Fibroblast of the aortic adventitia (primary cell): ENCODE results near the gene COPG2. TPM values are rescaled to one million over a fixed set of nuclear protein-coding genes. Genes with fewer than 3 reads are reported as not detected.
A peak's percentile ranks its signal among the peaks of the same experiment; 100 is the strongest.

ENCODE experiments used
- DNase-seq: peaks from one replicate; pipeline ENCODE4 v3.0.0-alpha.2; 2010; ENCODE audit warnings: low read depth
- H3K4me3 ChIP-seq: 2 replicates; pipeline ENCODE4 v1.5.1; 2011; ENCODE audit warnings: low read depth, mild to moderate bottlenecking, control low read depth, low read length, moderate library complexity
- total RNA-seq: library from RNA; depleted of rRNA; stranded (reverse); fragments of >200 nt; gene quantifications from 2 replicates; pipeline ENCODE4 v1.2.3, GENCODE V29; 2012; ENCODE audit warnings: low replicate concordance
- TF ChIP-seq, protein P1 (sequence below): IDR thresholded peaks from 2 replicates; pipeline ENCODE4 v1.5.1; 2011; ENCODE audit warnings: mild to moderate bottlenecking, low read length, control low read depth, inconsistent platforms; ENCODE audit not compliant: insufficient read depth

COPG2 gene
- total RNA-seq, 1 donor = 43.7 TPM

DNA sequence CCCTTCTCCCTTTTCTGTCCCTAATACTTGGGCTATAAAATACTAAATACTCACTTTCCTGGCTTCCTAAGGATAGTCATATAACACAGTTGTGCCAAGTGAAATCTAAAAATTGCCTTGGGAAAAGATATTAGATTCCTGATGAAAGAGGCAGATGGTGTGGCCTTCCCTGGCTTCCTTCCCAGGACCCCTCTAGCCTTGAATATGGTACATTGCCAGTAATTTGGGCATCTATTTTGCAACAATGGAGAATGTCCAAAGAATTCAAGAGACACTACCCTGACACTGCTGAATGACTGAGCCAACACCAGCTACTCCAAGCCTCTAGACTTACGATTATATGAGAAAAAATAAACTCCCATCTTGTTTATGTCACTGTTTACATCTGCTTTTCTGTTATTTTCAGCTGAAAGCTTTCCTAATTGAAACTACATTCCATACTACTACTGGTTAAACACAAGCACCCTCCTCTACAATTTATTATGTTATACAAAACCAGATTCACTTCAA is 17.9 kb downstream of the COPG2 start:
- no peak overlapping the region for H3K4me3 ChIP-seq
- DNase-seq = no peak
- TF ChIP-seq, protein P1, sequence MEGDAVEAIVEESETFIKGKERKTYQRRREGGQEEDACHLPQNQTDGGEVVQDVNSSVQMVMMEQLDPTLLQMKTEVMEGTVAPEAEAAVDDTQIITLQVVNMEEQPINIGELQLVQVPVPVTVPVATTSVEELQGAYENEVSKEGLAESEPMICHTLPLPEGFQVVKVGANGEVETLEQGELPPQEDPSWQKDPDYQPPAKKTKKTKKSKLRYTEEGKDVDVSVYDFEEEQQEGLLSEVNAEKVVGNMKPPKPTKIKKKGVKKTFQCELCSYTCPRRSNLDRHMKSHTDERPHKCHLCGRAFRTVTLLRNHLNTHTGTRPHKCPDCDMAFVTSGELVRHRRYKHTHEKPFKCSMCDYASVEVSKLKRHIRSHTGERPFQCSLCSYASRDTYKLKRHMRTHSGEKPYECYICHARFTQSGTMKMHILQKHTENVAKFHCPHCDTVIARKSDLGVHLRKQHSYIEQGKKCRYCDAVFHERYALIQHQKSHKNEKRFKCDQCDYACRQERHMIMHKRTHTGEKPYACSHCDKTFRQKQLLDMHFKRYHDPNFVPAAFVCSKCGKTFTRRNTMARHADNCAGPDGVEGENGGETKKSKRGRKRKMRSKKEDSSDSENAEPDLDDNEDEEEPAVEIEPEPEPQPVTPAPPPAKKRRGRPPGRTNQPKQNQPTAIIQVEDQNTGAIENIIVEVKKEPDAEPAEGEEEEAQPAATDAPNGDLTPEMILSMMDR = no peak

DNA sequence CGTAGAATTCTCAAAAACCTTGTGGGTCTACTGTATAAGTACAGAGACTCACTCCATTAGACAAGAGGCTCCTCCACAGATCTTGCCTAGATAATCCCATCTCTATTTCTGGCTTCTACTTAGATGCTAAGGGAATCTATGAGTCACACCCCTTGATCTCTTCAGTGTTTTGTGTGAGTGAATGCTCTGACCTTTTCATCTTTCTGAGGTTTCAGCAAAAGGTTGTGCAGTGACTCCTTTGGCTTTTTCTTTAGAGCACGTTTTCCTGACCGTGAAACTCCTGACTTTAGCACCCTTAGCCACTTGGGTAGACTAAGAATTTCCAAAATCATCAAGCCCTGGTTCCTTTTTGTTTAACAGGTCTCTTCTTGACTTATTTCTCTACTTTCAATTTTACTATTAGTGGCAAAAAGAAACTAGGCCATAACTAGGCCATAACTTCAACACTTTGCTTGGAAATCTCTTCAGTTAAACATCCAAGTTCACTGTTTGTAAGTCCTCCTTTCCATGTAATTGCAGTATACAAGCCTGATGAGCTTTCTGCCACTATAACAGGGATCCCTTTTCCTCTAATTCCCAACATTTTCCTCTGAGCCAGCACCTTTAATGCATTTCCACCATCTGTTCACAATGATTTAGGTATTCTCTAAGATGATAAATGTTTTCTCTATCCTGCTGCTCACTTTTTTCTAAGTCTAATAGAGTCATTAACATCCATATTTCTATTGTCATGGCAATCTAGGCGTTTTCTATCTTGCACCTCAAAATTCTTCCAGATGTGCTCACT is 19.4 kb downstream of the COPG2 start:
- H3K4me3 ChIP-seq = no peak overlapping the region
- peak; percentile 34 for DNase-seq
- TF ChIP-seq, protein P1 = no peak

DNA sequence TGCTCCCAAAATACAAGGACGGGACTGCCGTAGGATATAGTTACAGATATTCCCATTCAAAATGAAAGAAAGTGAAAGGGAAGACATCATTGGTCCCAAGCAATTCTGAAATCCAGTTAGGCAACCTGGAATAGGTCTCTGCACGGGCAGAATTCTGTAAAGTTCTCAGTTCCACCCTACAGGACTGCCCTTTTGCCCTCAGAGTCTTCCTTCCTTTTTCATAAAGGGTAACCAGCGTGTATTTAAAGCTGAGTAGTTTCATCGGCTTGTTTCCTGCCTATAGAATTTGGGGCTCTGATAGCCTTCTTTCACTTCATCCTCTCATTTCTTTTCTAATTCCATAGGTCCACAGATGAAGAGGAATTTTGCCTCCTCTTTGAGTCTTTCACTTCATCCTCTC is 20.0 kb downstream of the COPG2 start:
- DNase-seq = no peak
- TF ChIP-seq, protein P1 = no peak
- H3K4me3 ChIP-seq = no peak overlapping the region

DNA sequence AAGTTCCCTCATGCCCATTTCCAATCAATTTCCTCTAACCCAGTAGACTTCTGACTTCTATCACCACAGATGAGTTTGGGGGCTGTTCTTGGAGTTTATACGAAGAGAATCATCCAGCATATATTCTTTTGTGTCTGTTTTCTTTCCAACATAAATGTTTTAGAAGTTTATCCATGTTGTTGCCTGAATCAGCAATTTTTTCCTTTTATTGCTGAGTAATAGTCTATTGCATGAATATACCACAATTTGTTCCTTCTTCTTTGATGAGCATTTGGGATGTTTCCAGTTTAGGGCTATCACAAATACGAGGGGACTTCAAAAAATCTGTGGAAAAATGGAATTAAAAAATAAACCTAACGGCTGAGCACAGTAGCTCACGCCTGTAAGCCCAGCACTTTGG is 26.2 kb downstream of the COPG2 start:
- no peak overlapping the region for H3K4me3 ChIP-seq
- no peak for DNase-seq
- TF ChIP-seq, protein P1 = no peak

DNA sequence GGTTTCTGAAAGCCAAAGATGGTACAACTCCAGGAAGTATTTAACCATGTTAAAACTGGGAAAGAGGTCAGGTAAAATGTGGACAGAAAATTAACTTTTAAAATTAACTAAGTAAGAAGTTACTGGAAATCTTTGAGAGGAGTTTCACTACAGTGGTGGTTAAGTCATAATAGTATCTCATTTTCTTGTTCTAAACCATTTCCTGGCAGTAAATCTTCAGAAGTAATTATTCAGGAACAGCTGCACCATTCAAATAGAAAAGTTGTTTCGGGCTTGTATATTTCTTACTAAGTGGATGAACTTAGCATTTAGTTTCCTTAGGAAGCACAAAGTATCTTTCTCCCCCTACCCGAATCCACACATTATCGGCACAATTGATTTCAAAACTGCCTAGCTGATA is 27.1 kb downstream of the COPG2 start:
- TF ChIP-seq, protein P1 = no peak
- no peak overlapping the region for H3K4me3 ChIP-seq
- DNase-seq = no peak

DNA sequence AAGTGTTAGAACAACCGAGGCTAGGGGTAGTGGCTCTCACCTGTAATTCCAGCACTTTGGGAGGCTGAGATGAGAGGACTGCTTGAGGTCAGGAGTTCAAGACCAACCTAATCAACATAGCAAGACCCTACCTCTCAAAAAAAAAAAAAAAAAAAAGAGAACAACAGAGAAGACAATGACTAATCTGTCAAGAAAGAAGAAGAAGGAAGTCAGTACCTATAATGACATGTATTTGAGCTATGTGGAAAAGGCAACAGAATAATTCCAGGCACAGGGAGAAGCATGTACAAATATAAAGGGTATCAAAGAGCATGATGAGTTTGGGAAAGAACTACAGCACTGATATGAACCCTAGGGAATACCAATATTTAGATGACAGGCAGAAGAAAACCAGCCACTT is 27.5 kb downstream of the COPG2 start:
- no peak for DNase-seq
- H3K4me3 ChIP-seq = no peak overlapping the region
- TF ChIP-seq, protein P1 = no peak
